Activated CD8-positive, alpha-beta memory T cell treated with anti-CD3 and anti-CD28 coated beads, Interleukin-2, amount 10 ng/mL, durations not matched to agents 7 days and 5 days (primary cell): ENCODE data around the gene AK1. TPM values are rescaled to one million over a fixed set of nuclear protein-coding genes. Genes with fewer than 3 reads are reported as not detected.
"Not testable (repeated sequence)": the region's sequence is repeated elsewhere in the genome, so short reads cannot be mapped to it uniquely, and the experiment has no call there.

Experiments used
- ATAC-seq: fragments of 150-1000 bp; cut with Tn5 transposase; one replicate; pipeline ENCODE4 v1.10.0; 2021; ENCODE audit warnings: moderate library complexity
- CTCF ChIA-PET: fragments of 350-600 bp; sonication (Branson Sonifier 250); formaldehyde crosslinking; loops from one replicate; lab custom pipeline; 2021; ENCODE audit warnings: antibody characterized with exemption; lab: Charles Lee
- DNase-seq: peaks from one replicate; pipeline ENCODE4 v3.0.0-alpha.2; 2020
- H3K27ac Mint-ChIP-seq: one replicate; pipeline ENCODE4 v1.8.0; 2021; ENCODE audit warnings: mild to moderate bottlenecking, mixed read lengths
- H3K27me3 Mint-ChIP-seq: one replicate; pipeline ENCODE4 v1.8.0; 2021; ENCODE audit warnings: mixed read lengths
- H3K36me3 Mint-ChIP-seq: one replicate; pipeline ENCODE4 v1.8.0; 2021; ENCODE audit warnings: mild to moderate bottlenecking, mixed read lengths
- H3K4me1 Mint-ChIP-seq: one replicate; pipeline ENCODE4 v1.8.0; 2021; ENCODE audit warnings: mixed read lengths
- H3K4me3 Mint-ChIP-seq: one replicate; pipeline ENCODE4 v1.8.0; 2021; ENCODE audit warnings: mild to moderate bottlenecking, moderate library complexity, mixed read lengths
- H3K9me3 Mint-ChIP-seq: one replicate; pipeline ENCODE4 v1.8.0; 2022; ENCODE audit warnings: low read depth, mixed read lengths
- total RNA-seq, 2 experiments: library from RNA; stranded (reverse); gene quantifications; one replicate each; pipeline ENCODE4 v1.2.3, GENCODE V29; 2021

The AK1 gene
- total RNA-seq, 2 experiments from 2014 or later = 33.6 to 34.3 TPM

DNA sequence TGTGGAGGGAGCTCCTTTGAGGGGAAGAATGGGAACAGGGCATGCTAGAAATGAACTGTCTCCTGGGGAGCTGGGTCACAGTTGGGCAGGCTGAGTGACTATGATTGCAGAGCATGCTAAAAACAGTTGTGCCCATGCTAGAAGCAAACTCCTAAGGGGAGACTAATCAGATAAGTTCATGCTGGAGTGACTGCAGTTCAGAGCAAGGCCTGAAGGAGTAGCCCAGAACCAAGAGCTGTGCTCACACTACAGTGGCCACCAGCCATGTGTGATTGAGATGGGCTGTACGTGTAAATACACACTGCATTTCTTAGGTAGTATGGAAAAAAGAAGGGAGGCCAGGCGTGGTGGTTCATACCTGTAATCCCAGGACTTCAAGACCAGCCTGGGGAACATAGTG, 10.3 kb upstream of the AK1 start:
- Mint-ChIP-seq H3K27ac (no peak overlapping the region), H3K4me1 (peaks cover 15% of the 10 kb centered on the region), H3K4me3 (no peak overlapping the region), H3K9me3 (no peaks in the 10 kb centered on the region), H3K27me3 (no peaks in the 10 kb centered on the region), H3K36me3 (peaks cover 52% of the 10 kb centered on the region)
- DNase-seq (no peak), ATAC-seq (peak; percentile 56)
- CTCF ChIA-PET = interaction anchor here (1.2 to 1.8 kb wide), 3 partner anchors 11 to 34 kb away, joined by 3 to 5 read pairs (median 4); partner anchors contain the start of gene ST6GALNAC6

- Mint-ChIP-seq H3K27me3 (no peaks in the 10 kb centered on the region), H3K9me3 (no peaks in the 10 kb centered on the region), H3K27ac (peak overlapping the region; percentile 28), H3K4me3 (no peak overlapping the region), H3K4me1 (peaks cover 7% of the 10 kb centered on the region), H3K36me3 (peaks cover 42% of the 10 kb centered on the region)
- DNase-seq (no peak), ATAC-seq (no peak)
- CTCF ChIA-PET = interaction anchor here (1.6 to 1.8 kb wide), 3 partner anchors 17 to 35 kb away, joined by 4 to 6 read pairs (median 5); no protein-coding TSS in a partner anchor
Observed at GRCh38 chr9:127886401-127886972, 9.0 kb upstream of the AK1 start.

DNA sequence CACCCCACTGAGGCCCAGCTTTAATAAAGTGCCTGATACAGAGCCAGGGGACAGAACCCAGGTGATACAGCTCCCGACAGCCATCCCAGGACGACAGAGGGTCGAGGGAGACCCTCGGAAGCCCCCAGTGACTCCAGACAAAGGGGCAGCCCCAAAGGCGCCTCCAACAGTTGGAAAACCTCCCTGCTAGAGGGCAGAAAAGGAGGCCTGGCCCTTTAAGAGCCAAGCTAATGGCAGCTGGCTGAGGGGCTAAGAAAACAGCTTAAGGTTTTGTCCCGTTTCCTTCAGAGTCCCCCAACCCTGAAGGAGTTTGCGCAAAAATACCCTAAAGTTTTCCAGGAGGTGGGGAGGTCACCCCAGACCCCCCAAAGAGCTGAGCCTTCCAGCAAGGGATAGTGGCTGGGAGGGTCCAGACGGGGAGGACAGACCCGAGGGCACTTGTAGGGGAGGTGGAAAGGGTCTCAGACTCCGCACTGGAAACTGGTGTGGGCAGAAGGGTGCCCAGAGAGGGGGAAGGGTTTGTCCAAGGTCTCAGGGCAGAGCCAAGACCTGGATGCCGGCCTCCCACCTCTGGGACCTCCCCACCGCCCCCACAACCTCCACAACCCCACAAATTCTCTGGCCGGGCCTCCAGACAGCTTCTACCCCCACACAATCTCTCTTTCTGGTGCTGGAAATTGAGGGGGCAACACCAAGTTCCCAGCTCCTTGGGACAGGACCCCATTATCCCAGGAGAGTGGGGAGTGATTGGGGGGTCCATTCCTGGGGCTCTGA, 8.2 kb upstream of the AK1 start:
- no peak overlapping the region for H3K27ac Mint-ChIP-seq
- H3K36me3 Mint-ChIP-seq = peaks cover 35% of the 10 kb centered on the region
- ATAC-seq = no peak
- H3K4me3 Mint-ChIP-seq = no peak overlapping the region
- H3K9me3 Mint-ChIP-seq = no peaks in the 10 kb centered on the region
- peaks cover 5% of the 10 kb centered on the region for H3K4me1 Mint-ChIP-seq
- DNase-seq = no peak
- CTCF ChIA-PET = interaction anchor here (1.7 kb wide), 1 partner anchor 16 kb away, joined by 6 read pairs; no protein-coding TSS in a partner anchor
- no peaks in the 10 kb centered on the region for H3K27me3 Mint-ChIP-seq

- Mint-ChIP-seq H3K27me3 (no peaks in the 10 kb centered on the region), H3K4me3 (no peak overlapping the region), H3K4me1 (peaks cover 5% of the 10 kb centered on the region), H3K9me3 (no peaks in the 10 kb centered on the region), H3K36me3 (peaks cover 32% of the 10 kb centered on the region), H3K27ac (peak overlapping the region; percentile 49)
- DNase-seq (no peak), ATAC-seq (no peak)
- CTCF ChIA-PET = interaction anchor here (1.7 kb wide), 1 partner anchor 15 kb away, joined by 6 read pairs; no protein-coding TSS in a partner anchor
Observed at GRCh38 chr9:127884976-127885490, 7.6 kb upstream of the AK1 start.

GRCh38 chr9:127884427-127884911, 7.0 kb upstream of the AK1 start:
- ATAC-seq (no peak), DNase-seq (no peak)
- Mint-ChIP-seq H3K4me1 (peaks cover 5% of the 10 kb centered on the region), H3K27ac (peak overlapping the region; percentile 49), H3K9me3 (no peaks in the 10 kb centered on the region), H3K4me3 (no peak overlapping the region), H3K27me3 (no peaks in the 10 kb centered on the region), H3K36me3 (peaks cover 30% of the 10 kb centered on the region)
- CTCF ChIA-PET = no interaction called here

GRCh38 chr9:127883959-127884358, 6.5 kb upstream of the AK1 start:
- Mint-ChIP-seq H3K36me3 (peaks cover 31% of the 10 kb centered on the region), H3K9me3 (no peaks in the 10 kb centered on the region), H3K27ac (peak overlapping the region; percentile 20), H3K4me3 (no peak overlapping the region), H3K27me3 (no peaks in the 10 kb centered on the region), H3K4me1 (peaks cover 5% of the 10 kb centered on the region)
- no peak for ATAC-seq
- DNase-seq = no peak
- CTCF ChIA-PET = interaction anchor here (2.2 kb wide), 1 partner anchor 149 kb away, joined by 8 read pairs; the partner anchor contains the start of gene TOR2A

GRCh38 chr9:127881715-127882114, 4.2 kb upstream of the AK1 start:
- not testable (repeated sequence) for DNase-seq, H3K4me3 Mint-ChIP-seq, ATAC-seq, H3K9me3 Mint-ChIP-seq, H3K4me1 Mint-ChIP-seq, H3K27me3 Mint-ChIP-seq, H3K27ac Mint-ChIP-seq
- CTCF ChIA-PET = interaction anchor here (0.9 to 2.6 kb wide), 5 partner anchors 12 to 62 kb away, joined by 3 to 19 read pairs (median 7); partner anchors contain the start of gene ST6GALNAC6
- peaks cover 20% of the 10 kb centered on the region for H3K36me3 Mint-ChIP-seq

DNA sequence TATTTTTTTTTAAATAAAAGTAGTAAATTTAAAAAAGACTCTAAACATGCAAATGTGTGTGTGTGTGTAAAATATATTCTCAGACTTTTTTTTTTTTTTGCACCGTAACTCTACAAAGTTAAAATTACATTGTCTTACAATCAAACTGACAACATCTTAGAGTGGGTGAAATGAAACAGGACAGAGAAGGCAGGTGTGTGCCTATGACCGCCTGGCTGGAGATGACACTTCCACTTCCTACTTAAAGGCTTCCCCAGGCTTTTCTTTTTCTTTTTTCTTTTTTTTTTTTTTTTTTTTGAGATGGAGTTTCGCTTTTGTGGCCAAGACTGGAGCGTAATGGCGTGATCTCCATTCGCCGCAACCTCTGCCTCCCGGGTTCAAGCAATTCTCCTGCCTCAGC, 2.7 kb upstream of the AK1 start:
- Mint-ChIP-seq H3K4me1 (peaks cover 9% of the 10 kb centered on the region), H3K4me3 (no peak overlapping the region)
- CTCF ChIA-PET = interaction anchor here (0.7 to 3.5 kb wide), 2 partner anchors 11 to 24 kb away, joined by 4 to 16 read pairs; no protein-coding TSS in a partner anchor

DNA sequence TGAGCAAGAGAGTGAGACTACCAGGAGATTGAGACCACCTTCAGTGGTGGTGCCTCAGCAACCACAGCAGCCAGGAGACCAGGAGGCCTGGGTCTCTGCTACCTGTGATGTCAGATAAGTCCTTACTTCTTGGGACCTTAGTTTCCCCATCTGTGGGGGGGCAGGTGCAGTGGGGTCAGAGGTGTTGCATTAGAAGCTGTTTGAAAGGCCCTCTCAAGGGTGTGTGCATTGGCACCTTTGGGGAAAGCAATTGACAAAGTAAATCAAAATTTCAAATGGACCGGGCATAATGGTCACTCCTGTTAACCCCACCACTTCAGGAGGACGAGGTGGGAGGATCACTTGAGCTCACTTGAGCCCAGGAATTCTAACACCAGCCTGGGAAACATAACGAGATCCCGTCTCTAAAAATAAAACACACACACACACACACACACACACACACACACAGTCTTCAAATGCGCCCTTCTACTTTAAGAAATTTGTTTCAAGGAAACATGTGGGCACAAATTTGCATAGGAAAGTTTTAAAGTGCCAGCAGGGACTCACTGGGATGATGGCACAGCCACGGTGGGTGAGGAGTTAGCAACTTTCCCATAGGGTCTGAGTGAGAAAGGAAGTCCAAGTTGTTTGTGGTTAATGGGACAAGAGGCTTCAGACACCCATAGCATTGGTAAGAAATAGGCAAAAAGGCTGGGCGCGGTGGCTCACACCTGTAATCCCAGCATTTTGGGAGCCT, 1.3 kb upstream of the AK1 start:
- Mint-ChIP-seq H3K9me3 (no peaks in the 10 kb centered on the region), H3K4me3 (no peak overlapping the region), H3K36me3 (peaks cover 3% of the 10 kb centered on the region), H3K27ac (no peak overlapping the region), H3K27me3 (peaks cover 3% of the 10 kb centered on the region), H3K4me1 (peaks cover 4% of the 10 kb centered on the region)
- ATAC-seq = no peak
- no peak for DNase-seq
- CTCF ChIA-PET = interaction anchor here (0.8 to 3.5 kb wide), 2 partner anchors 9 to 144 kb away, joined by 3 to 16 read pairs; partner anchors contain the start of gene TOR2A

More for the DNA sequence above, 2.7 kb upstream of the AK1 start:
- peaks cover 12% of the 10 kb centered on the region for H3K36me3 Mint-ChIP-seq
- peaks cover 3% of the 10 kb centered on the region for H3K27me3 Mint-ChIP-seq
- DNase-seq (no peak), ATAC-seq (no peak)
- H3K9me3 Mint-ChIP-seq = no peaks in the 10 kb centered on the region
- no peak overlapping the region for H3K27ac Mint-ChIP-seq

DNA sequence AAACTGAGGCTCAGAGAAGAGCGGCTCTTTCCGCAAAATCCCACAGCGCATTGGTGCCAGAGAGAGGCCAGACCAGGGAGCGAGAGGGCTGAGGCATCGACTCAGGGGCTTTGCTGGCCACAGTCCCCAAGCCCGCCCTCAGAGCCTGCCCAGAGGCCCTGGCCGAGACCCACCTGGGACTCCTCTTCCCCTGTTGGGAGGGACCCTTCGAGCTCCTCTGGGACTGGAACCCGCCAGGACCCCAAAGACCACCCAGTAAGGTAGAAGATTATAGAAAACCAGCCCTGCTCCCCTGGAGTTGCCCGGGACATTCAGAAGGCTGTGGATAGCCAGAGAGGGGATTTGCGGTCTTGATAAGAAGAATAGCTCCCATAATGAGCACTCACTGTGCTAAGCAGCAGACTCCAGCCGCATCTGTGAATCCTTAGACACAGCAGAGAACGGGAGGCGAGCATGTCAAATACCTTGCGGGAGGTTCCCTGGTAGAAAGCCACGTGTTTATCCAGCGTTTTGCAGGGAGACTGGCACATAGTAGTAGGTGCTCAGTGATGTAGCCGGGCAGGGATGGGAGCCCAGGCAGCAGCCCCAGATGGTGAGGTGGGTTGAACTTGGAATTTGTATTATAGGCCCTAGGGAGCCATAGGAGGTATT, 651 bp upstream of the AK1 start:
- peaks cover 4% of the 10 kb centered on the region for H3K4me1 Mint-ChIP-seq
- ATAC-seq = no peak
- DNase-seq = no peak
- no peaks in the 10 kb centered on the region for H3K9me3 Mint-ChIP-seq
- H3K4me3 Mint-ChIP-seq = no peak overlapping the region
- peaks cover 3% of the 10 kb centered on the region for H3K27me3 Mint-ChIP-seq
- H3K36me3 Mint-ChIP-seq = peaks cover 3% of the 10 kb centered on the region
- CTCF ChIA-PET = interaction anchor here (0.8 to 3.5 kb wide), 2 partner anchors 9 to 144 kb away, joined by 3 to 16 read pairs; partner anchors contain the start of gene TOR2A
- no peak overlapping the region for H3K27ac Mint-ChIP-seq

DNA sequence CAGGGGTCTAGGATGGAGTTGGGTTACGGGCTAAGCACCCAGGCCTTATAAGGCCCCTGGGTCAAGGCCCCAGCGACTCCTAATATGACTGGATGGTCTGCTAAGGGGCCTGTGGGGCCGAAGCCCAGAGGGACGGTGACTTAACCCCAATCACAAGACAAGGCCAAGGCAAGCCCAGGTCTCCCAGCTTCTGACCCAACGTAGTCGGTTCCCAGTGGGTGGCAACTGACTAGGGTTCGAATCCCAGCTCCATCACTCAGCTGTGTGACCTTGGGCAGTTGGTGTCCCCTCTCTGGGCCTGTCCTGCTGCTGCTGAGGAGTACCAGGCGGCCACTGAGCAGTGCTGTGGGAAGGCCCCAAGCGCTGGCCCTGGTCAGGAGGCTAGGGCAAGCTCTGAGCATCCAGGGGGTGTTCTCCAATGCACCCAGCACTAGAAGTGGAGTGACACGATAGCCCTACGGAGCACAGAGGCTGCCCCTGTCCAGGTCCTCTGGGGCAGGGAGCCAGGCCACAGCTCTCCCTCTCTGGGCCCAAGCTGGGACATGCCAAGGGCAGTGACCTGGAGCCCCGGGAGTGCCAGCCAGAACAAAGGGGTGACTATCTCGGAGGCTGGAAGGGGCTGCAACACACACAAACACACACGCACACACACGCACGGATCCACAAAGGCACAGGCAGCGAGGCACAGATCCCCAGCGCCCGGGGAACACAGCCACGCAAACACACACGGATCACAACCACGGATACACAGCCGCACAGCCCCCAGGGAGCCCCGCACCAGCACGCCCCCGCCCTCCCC, 512 bp downstream of the AK1 start:
- Mint-ChIP-seq H3K27me3 (peaks cover 3% of the 10 kb centered on the region), H3K4me1 (peaks cover 4% of the 10 kb centered on the region), H3K9me3 (no peaks in the 10 kb centered on the region), H3K27ac (no peak overlapping the region), H3K4me3 (no peak overlapping the region), H3K36me3 (peaks cover 3% of the 10 kb centered on the region)
- DNase-seq (no peak), ATAC-seq (no peak)
- CTCF ChIA-PET = interaction anchor here (1.0 to 1.6 kb wide), 3 partner anchors 41 to 142 kb away, joined by 3 to 5 read pairs (median 3); partner anchors contain the start of gene TOR2A
